Putamen (tissue), 1 donor: Measurements from ENCODE around the gene CD81.
A peak's percentile ranks its signal among the peaks of the same experiment; 100 is the strongest.

Source experiments
- DNase-seq: peaks from one replicate; pipeline ENCODE4 v3.0.0-alpha.2; 2016; ENCODE audit warnings: low spot score

Gene CD81

DNA sequence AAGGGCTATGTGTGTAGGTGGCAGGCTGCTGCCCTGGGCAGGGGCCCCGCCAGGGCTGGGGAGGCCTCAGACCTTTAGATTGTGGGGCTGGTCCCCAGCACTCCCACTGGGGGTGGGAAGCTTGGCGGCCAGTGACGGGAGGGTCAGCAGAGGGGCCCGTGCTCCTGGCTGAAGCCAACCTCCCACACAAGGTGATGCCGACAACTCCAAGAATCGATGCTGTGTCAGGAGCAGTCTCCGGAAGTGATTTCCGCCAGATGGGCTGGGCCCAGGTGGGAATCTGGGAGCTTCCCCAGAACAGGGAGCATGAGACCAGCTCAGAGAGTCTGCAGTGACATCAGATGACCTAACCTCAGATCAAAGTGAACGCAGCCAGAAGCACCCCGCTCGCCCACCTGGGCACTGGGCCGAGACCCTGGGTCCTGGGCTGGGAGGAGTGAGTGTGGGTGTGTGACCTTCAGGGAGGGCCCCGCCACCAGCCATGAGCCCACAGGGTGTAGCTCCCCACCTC lies 59.5 kb downstream of the CD81 start:
- no peak for DNase-seq

DNA sequence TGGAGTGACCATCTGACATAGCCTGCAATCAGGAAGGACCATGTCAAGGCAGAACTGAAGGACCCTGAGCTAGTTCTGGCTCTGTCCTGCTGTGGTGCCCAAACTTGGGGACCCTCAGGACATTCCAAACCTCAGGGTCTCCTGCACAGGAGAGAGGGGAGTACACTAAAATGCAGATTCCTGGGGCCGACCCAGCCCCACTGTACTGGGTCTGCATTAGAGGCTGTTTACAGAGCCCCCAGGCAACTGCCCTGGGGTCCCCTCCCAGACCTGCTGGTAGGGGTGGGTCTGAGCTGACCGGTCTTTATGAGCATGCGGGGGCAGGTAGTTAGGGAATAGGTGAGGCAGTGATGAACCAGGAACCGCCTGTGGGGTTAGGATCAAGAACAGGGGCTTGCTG lies 60.4 kb downstream of the CD81 start:
- DNase-seq, result no peak

DNA sequence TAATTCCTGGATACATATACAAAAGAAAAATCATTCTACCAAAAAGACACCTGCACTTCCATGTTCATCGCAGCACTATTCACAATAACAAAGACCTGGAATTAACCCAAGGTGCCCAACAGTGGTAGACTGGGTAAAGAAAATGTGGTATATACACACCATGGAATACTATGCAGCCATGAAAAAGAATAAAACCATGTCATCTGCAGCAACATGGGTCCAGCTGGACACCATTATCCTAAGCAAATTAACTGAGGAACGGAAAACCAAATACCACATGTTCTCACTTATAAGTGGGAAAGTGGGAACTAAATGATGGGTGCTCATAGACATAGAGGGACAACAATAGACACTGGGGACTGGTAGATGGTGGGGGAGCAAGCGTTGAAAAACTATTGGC lies 62.7 kb downstream of the CD81 start:
- DNase-seq, result no peak

DNA sequence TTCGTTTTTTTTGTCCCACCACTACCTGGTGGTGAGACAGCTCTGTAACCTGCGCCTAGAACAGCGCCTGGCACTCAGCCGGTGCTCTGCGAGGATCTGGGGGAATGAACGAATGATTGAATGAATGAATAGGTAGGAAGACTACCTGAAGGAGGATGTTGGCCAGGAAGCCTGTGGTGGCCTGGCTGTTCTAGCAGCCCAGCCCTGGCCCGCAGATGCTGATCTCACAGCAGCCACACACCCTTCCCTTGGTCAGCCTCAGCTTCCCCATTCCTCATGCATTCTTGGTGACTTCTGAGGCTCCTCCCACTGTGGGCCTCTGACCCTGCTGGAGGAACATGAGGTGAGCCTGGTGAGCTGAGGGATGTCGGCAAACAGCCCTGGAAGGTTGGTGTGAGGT lies 63.5 kb downstream of the CD81 start:
- DNase-seq, result no peak

DNA sequence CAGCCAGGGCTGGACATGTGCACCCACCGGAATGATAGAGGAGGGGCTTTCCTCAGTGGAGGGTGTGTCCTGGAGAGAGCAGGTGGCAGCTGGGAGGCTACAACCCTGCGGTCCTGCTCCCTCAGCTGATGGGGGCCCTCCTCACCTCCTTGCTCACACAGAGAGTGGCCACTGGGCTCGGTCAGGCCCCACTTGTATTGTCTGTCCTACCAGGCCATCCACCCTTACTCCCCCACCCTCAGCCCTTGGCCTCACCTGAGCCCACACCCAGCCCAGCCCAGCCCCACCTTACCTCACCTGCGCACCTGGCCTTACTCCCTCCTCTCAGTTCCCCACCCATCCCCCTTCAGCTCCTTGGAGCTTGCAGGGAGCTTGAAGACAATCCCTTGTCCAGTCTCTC lies 64.1 kb downstream of the CD81 start:
- DNase-seq, result no peak

DNA sequence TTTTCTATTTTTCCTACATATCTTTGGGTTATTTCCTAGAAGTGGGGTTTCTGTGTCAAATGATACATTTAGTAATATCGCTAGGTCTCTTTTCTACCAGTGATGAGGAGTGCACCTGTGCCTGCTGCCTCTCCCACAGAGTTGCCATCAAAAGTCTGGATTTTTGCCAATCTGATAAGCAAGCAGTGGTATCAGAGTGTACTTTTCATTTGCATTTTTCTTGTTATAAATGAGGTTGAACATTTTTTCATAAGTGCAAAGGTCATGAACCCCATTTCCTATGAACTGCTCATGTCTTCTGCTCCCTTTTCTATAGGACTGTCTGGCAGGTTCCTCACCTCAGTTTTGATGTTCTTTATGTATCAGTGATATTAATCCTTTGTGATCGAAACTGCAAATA lies 65.5 kb downstream of the CD81 start:
- no peak for DNase-seq

DNA sequence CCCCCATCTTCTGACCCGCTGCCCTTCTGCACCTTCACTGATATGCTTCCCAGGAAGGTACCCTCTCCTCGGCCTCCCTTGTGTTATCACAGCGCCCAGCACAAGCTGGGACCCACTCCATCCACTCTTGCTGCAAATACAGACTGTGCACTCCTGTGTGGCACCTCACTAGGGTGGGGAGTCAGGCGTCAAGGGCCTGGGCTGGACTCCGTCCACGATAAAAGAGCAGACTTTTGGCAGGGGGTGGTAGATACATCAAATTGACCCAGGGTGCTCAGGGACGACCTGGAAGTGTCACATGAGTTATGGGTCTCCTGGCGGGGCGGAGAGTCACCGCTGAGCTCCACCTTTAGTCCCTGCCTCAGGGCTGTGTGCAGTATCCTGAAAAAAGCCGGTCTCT lies 66.3 kb downstream of the CD81 start:
- DNase-seq, result no peak

DNA sequence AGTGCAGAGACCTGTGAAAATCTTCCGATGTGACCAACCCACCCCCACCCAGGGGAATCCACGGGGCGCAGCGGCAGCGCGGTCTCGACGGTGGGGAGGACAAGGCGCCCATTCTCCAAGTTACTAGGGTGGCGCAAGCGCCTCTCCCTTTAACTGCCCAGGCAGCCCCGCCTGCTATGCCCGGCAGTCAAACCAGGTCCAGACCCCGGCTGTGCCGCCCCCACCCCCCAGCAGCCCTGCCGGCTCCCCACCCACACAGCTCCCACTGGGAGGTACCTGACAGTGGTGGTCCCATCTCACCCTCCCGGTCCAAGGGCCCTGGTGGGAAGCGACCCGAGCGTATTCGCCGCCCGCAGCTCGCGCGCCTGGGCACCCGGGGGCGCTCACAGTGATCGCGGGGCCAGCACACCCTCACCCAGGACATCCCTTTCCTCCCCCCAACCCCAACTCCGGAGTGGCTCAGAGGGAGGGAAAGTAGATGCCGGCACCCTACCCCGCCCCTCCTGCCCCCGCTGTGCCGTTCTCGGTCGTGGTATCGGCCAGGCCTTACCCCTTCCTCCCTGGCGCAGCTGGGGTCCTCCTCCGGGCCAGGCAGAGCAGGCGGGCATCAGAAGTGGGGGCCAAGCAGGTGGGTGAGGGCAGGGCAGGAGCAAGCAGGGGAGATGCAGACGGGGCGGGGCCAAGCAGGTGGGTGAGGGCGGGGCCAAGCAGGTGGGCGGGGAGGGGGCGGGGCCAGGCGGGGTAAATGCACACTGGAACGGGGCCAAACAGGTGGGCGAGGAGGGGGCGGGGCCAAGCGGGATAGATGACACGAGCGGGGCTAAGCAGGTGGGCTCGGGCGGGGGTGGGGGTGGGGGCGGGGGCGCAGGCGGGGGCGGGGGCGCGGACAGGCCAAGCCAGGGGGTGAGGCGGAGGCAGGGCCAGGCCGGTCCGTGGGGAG lies 67.0 kb downstream of the CD81 start, which contains the start of gene TRPM5:
Gene TRPM5 (minus strand): TSS at position 634 of the 940 bp plus-strand sequence. CDS start 21,478 bp downstream, outside the sequence.
- no peak for DNase-seq

DNA sequence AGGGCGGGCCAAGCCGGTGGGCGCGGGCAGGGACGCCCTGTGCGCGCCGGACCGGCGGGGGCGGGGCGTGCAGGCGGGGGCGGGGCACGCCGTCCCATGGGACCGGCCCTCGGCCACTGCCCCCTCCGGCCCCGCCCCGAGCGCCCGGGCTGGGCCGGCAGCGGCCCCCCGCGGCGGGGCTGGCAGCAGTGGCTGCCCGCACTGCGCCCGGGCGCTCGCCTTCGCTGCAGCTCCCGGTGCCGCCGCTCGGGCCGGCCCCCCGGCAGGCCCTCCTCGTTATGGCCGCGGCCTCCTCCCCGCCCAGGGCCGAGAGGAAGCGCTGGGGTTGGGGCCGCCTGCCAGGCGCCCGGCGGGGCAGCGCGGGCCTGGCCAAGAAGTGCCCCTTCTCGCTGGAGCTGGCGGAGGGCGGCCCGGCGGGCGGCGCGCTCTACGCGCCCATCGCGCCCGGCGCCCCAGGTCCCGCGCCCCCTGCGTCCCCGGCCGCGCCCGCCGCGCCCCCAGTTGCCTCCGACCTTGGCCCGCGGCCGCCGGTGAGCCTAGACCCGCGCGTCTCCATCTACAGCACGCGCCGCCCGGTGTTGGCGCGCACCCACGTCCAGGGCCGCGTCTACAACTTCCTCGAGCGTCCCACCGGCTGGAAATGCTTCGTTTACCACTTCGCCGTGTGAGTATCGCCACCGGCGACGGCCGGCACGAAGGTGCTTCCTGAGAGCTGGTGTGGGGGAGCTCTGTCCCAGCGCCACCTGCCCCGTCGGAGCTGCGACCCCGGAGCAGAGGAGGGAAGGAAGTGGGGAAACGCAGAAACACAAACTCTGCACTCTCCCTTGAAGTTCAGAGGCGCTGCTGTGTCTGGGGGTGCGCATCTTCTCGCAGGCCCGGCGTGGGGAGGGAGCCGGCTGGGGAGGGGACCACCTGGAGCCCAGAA lies 68.0 kb downstream of the CD81 start, which contains the start of gene KCNQ1:
Gene KCNQ1 (plus strand): TSS at position 188 of the 925 bp plus-strand sequence. CDS start 91 bp downstream, at position 279.
- no peak for DNase-seq

DNA sequence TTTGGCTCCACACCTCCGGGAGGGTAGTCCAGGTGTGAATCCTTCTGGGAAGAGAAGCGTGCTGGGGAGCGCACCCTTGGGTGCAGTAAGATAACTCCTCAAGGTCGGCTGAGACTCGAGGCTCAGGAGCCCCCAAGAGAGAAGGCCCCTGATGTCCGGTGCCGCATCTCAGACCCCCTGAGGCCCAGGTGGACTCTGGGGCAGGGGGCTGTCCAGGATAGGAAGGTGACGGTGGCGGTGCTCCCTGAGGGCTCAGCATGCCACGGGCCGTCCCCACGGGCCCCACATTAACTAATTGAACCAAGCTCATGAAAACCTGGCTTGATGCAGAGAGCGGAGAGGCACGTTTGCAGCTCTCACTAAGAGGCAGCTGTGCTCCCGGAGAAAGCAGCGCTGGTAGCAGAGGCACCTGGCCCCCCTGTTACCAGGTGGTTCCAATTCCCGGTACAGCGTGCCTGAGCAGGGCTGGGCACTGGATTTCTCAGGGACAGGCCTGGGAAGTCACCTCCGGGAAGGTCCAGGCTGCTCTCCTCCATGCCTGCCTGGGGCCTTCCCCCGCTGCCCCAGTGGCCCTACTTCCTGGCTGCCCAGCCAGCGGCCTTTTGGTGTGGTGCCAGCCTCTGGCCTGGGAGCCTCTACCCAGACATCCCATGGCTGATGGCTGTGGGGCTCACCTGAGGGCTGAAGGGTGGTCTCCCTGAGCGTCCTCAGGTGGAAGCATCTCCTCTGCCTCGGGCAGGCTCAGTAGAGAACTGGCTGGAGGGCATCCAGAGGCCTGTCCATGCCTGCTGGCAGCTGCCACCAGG lies 68.8 kb downstream of the CD81 start:
- no peak for DNase-seq

DNA sequence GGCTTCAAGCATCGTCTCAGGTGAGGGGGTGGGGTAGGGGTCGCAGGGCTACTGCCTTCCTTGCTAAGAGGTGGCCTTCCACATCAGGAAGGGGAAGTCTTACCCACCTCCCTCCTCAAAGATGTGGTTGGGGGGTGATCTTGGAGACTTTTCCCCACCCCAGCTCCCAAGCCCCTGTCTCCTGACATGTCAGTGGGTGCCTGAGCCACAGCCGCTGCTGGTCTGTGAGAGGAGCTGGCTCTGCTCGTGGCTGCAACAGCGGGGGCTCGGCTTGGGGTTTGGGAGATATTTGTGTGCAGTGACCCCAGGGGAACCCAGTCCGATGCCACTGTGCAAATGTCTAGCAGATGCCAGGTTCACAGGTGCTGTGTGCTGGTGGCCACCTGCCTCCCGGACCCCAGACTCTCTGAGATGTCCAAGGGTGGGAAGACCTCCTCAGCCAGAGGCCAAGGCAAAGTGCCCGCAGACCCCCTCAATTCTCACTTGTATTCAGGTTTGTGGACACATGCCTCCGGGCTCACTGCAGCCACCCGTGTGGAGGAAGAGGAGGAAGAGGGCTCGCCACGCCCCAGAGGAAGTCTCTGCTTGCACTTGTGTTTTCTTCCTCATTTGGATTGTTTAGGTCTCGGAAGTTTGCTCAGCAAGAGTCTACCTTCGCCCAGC lies 69.6 kb downstream of the CD81 start:
- DNase-seq, result peak; percentile 6
